Muscle layer of colon (tissue), 2 donors: ENCODE data around the gene FAM8A1.

ENCODE experiments used
- H3K27ac ChIP-seq: one replicate; pipeline ENCODE4 v1.7.0; 2013; ENCODE audit warnings: low read depth, mild to moderate bottlenecking, low read length, moderate library complexity
- H3K27me3 ChIP-seq, 2 donors: one replicate each; pipeline ENCODE4 v1.7.0; 2013; ENCODE audit warnings: low read length in 2 of 2, mild to moderate bottlenecking in 2 of 2; ENCODE audit not compliant: insufficient read depth in 2 of 2, control insufficient read depth in 1 of 2
- H3K36me3 ChIP-seq: one replicate; pipeline ENCODE4 v1.7.0; 2013; ENCODE audit warnings: mild to moderate bottlenecking, low read length; ENCODE audit not compliant: insufficient read depth
- H3K4me1 ChIP-seq: one replicate; pipeline ENCODE4 v1.7.0; 2013; ENCODE audit warnings: mild to moderate bottlenecking, low read length; ENCODE audit not compliant: insufficient read depth
- H3K4me3 ChIP-seq, 2 donors: one replicate each; pipeline ENCODE4 v1.7.0; 2013; ENCODE audit warnings: low read length in 2 of 2, low read depth in 1 of 2, mild to moderate bottlenecking in 1 of 2, moderate library complexity in 1 of 2
- H3K9ac ChIP-seq: one replicate; pipeline ENCODE4 v1.7.0; 2013; ENCODE audit warnings: low read length
- H3K9me3 ChIP-seq: one replicate; pipeline ENCODE4 v1.7.0; 2013; ENCODE audit warnings: mild to moderate bottlenecking, low read length
- donor health status: abdominal sarcoma.
- donor health status: Adenocarcinoma of cecum.

Gene FAM8A1

GRCh38 chr6:17606606-17607005, 6.5 kb downstream of the FAM8A1 start:
- Histone ChIP-seq H3K9ac (no peak overlapping the region), H3K4me1 (peaks cover 12% of the 10 kb centered on the region), H3K9me3 (no peaks in the 10 kb centered on the region), H3K27ac (no peak overlapping the region), H3K36me3 (peaks cover 33% of the 10 kb centered on the region), H3K27me3 (no peaks in the 10 kb centered on the region), H3K4me3 (no peak overlapping the region)

GRCh38 chr6:17610835-17611234, 10.7 kb downstream of the FAM8A1 start:
- no peak overlapping the region for H3K27ac ChIP-seq
- H3K9ac ChIP-seq = no peak overlapping the region
- no peak overlapping the region for H3K4me3 ChIP-seq
- no peaks in the 10 kb centered on the region for H3K4me1 ChIP-seq
- H3K9me3 ChIP-seq = no peaks in the 10 kb centered on the region
- H3K27me3 ChIP-seq = no peaks in the 10 kb centered on the region
- peaks cover 15% of the 10 kb centered on the region for H3K36me3 ChIP-seq

- H3K4me1 ChIP-seq = no peaks in the 10 kb centered on the region
- no peak overlapping the region for H3K4me3 ChIP-seq
- H3K9me3 ChIP-seq = no peaks in the 10 kb centered on the region
- no peak overlapping the region for H3K27ac ChIP-seq
- peaks cover 10% of the 10 kb centered on the region for H3K36me3 ChIP-seq
- no peaks in the 10 kb centered on the region for H3K27me3 ChIP-seq
- H3K9ac ChIP-seq = no peak overlapping the region
Measured at GRCh38 chr6:17612048-17612447, 11.9 kb downstream of the FAM8A1 start.

- Histone ChIP-seq H3K27ac (no peak overlapping the region), H3K4me3 (no peak overlapping the region), H3K9me3 (no peaks in the 10 kb centered on the region), H3K36me3 (peaks cover 11% of the 10 kb centered on the region), H3K27me3 (no peaks in the 10 kb centered on the region), H3K9ac (no peak overlapping the region), H3K4me1 (no peaks in the 10 kb centered on the region)
Measured at GRCh38 chr6:17615794-17616193, 15.7 kb downstream of the FAM8A1 start.

- no peaks in the 10 kb centered on the region for H3K4me1 ChIP-seq
Measured at GRCh38 chr6:17621003-17621402, 20.9 kb downstream of the FAM8A1 start.

GRCh38 chr6:17622144-17622543, 22.0 kb downstream of the FAM8A1 start:
- peaks cover 36% of the 10 kb centered on the region for H3K36me3 ChIP-seq
- H3K4me1 ChIP-seq = no peaks in the 10 kb centered on the region
- no peaks in the 10 kb centered on the region for H3K9me3 ChIP-seq
- H3K27ac ChIP-seq = no peak overlapping the region
- no peaks in the 10 kb centered on the region for H3K27me3 ChIP-seq
- H3K9ac ChIP-seq = no peak overlapping the region
- H3K4me3 ChIP-seq = no peak overlapping the region

More at GRCh38 chr6:17621003-17621402, 20.9 kb downstream of the FAM8A1 start:
- Histone ChIP-seq H3K27ac (no peak overlapping the region), H3K4me3 (no peak overlapping the region), H3K27me3 (no peaks in the 10 kb centered on the region), H3K9me3 (no peaks in the 10 kb centered on the region), H3K9ac (no peak overlapping the region), H3K36me3 (peaks cover 31% of the 10 kb centered on the region)

- Histone ChIP-seq H3K4me3 (no peak overlapping the region), H3K9ac (no peak overlapping the region), H3K27me3 (no peaks in the 10 kb centered on the region), H3K4me1 (no peaks in the 10 kb centered on the region), H3K9me3 (no peaks in the 10 kb centered on the region), H3K27ac (no peak overlapping the region), H3K36me3 (peaks cover 42% of the 10 kb centered on the region)
Measured at GRCh38 chr6:17624396-17624795, 24.3 kb downstream of the FAM8A1 start.

- H3K9ac ChIP-seq = no peak overlapping the region
- no peaks in the 10 kb centered on the region for H3K9me3 ChIP-seq
- H3K36me3 ChIP-seq = peaks cover 48% of the 10 kb centered on the region
- H3K4me1 ChIP-seq = no peaks in the 10 kb centered on the region
- H3K27ac ChIP-seq = no peak overlapping the region
- H3K27me3 ChIP-seq = no peaks in the 10 kb centered on the region
- H3K4me3 ChIP-seq = no peak overlapping the region
Measured at GRCh38 chr6:17628873-17629272, 28.8 kb downstream of the FAM8A1 start.

GRCh38 chr6:17629824-17630510, 29.9 kb downstream of the FAM8A1 start:
- H3K27me3 ChIP-seq = no peaks in the 10 kb centered on the region
- H3K9me3 ChIP-seq = no peaks in the 10 kb centered on the region
- peaks cover 40% of the 10 kb centered on the region for H3K36me3 ChIP-seq
- no peak overlapping the region for H3K4me3 ChIP-seq
- H3K4me1 ChIP-seq = no peaks in the 10 kb centered on the region
- no peak overlapping the region for H3K9ac ChIP-seq
- no peak overlapping the region for H3K27ac ChIP-seq

- Histone ChIP-seq H3K4me1 (no peaks in the 10 kb centered on the region), H3K9me3 (no peaks in the 10 kb centered on the region), H3K36me3 (peaks cover 39% of the 10 kb centered on the region), H3K27me3 (no peaks in the 10 kb centered on the region), H3K27ac (no peak overlapping the region), H3K4me3 (no peak overlapping the region), H3K9ac (no peak overlapping the region)
Measured at GRCh38 chr6:17630511-17631073, 30.5 kb downstream of the FAM8A1 start.

- no peak overlapping the region for H3K27ac ChIP-seq
- no peak overlapping the region for H3K9ac ChIP-seq
- no peaks in the 10 kb centered on the region for H3K27me3 ChIP-seq
- H3K4me3 ChIP-seq = no peak overlapping the region
- H3K9me3 ChIP-seq = no peaks in the 10 kb centered on the region
- peaks cover 39% of the 10 kb centered on the region for H3K36me3 ChIP-seq
- H3K4me1 ChIP-seq = no peaks in the 10 kb centered on the region
Measured at GRCh38 chr6:17632934-17633333, 32.8 kb downstream of the FAM8A1 start.
